DOHH2 (cell line): ENCODE data around the gene MIA.

ENCODE experiments used
- EZH2phosphoT487 ChIP-seq: fragments of 200-600 bp; sonication (generic); IDR thresholded peaks from 2 replicates; pipeline ENCODE4 v1.6.1; 2017; ENCODE audit warnings: borderline replicate concordance, mild to moderate bottlenecking, antibody characterized with exemption, low read length, moderate library complexity, mixed read lengths
- TF ChIP-seq, protein P1 (sequence below): fragments of 200-600 bp; sonication (generic); IDR thresholded peaks from one replicate; pipeline ENCODE4 v1.5.1; 2014; ENCODE audit warnings: antibody characterized with exemption, mild to moderate bottlenecking, low read depth, low read length; ENCODE audit not compliant: poor library complexity, severe bottlenecking

DNA sequence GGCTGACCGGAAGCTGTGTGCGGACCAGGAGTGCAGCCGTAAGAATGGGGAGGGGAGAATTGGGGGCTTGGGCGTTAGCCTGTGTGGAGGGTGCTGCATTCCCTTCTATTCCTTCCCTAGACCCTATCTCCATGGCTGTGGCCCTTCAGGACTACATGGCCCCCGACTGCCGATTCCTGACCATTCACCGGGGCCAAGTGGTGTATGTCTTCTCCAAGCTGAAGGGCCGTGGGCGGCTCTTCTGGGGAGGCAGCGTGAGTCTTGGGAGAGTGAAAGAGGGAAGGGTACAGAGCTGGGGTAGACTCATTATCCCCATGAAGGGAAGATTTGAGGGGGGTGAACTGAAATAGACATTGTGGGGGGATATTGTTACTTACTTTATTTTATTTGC lies 306 bp downstream of the MIA start:
- TF ChIP-seq, protein P1, sequence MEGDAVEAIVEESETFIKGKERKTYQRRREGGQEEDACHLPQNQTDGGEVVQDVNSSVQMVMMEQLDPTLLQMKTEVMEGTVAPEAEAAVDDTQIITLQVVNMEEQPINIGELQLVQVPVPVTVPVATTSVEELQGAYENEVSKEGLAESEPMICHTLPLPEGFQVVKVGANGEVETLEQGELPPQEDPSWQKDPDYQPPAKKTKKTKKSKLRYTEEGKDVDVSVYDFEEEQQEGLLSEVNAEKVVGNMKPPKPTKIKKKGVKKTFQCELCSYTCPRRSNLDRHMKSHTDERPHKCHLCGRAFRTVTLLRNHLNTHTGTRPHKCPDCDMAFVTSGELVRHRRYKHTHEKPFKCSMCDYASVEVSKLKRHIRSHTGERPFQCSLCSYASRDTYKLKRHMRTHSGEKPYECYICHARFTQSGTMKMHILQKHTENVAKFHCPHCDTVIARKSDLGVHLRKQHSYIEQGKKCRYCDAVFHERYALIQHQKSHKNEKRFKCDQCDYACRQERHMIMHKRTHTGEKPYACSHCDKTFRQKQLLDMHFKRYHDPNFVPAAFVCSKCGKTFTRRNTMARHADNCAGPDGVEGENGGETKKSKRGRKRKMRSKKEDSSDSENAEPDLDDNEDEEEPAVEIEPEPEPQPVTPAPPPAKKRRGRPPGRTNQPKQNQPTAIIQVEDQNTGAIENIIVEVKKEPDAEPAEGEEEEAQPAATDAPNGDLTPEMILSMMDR = no peak
- TF ChIP-seq EZH2phosphoT487 = no peak
